Hepatocyte (in vitro differentiated cells): ENCODE data around the gene TPRG1L.

ENCODE experiments used
- CTCF ChIP-seq: fragments of 200-600 bp; sonication (generic); IDR thresholded peaks from 2 replicates; pipeline ENCODE4 v1.5.1; 2016; ENCODE audit warnings: antibody characterized with exemption, mild to moderate bottlenecking; ENCODE audit not compliant: poor library complexity
- EZH2 ChIP-seq: fragments of 200-600 bp; sonication (generic); IDR thresholded peaks from 2 replicates; pipeline ENCODE4 v1.6.1; 2016; ENCODE audit warnings: antibody characterized with exemption, mild to moderate bottlenecking, borderline replicate concordance
- EZH2phosphoT487 ChIP-seq: fragments of 200-600 bp; sonication (generic); IDR thresholded peaks from one replicate; pipeline ENCODE4 v1.6.1; 2018; ENCODE audit warnings: antibody characterized with exemption, mild to moderate bottlenecking, low read depth, moderate library complexity; ENCODE audit not compliant: unreplicated experiment, severe bottlenecking

GRCh38 chr1:3654549-3655281 lies 29.9 kb downstream of the TPRG1L start:
- TF ChIP-seq CTCF (no peak), EZH2 (no peak), EZH2phosphoT487 (no peak)
